ENCODE results near the gene THAP3. TPM values are rescaled to one million over a fixed set of nuclear protein-coding genes. Genes with fewer than 3 reads are reported as not detected.

THAP3 gene
- total and polyA plus RNA-seq, 4 experiments from 2014 or later: 13.5 to 34.5 (median 24.1) TPM

GRCh38 chr1:6601049-6601922, 23.4 kb upstream of the THAP3 start:
- no peaks in the 10 kb centered on the region for H3K27me3 Mint-ChIP-seq
- intact Hi-C loops (cut with micrococcal nuclease): loop anchor here (1.0 kb wide), 1 partner anchor 21 kb away; no protein-coding TSS in a partner anchor
- H3K4me1 ChIP-seq (ENCODE audit: insufficient read depth, low read length): peaks cover 54% of the 10 kb centered on the region
- peaks cover 24% of the 10 kb centered on the region for H3K36me3 ChIP-seq (ENCODE audit: insufficient read depth, low read length)
- peak; percentile 69 to 95 (median 72) for DNase-seq
- H3K4me3 Mint-ChIP-seq: peak overlapping the region; percentile 93 to 99 (median 98)
- peaks cover 0 to 2% (median 0%) of the 10 kb centered on the region in 8 donors for H3K9me3 Mint-ChIP-seq
- peaks cover 10 to 58% (median 41%) of the 10 kb centered on the region in 4 donors for H3K4me1 Mint-ChIP-seq
- H3K27ac Mint-ChIP-seq: peak overlapping the region; percentile 88 to 98 (median 96)
- peak overlapping the region; percentile 87 to 92 for H3K4me3 ChIP-seq (ENCODE audit: low read length in 2 of 2)
- POLR2A ChIA-PET (ENCODE audit: partially characterized antibody): interaction anchor here (0.6 to 8.5 kb wide), 21 partner anchors 9 to 608 kb away, joined by 3 to 273 read pairs (median 5); partner anchors contain the start of genes CAMTA1, DNAJC11, NOL9 and PHF13
- peak overlapping the region; percentile 88 for H3K27ac ChIP-seq (ENCODE audit: low read depth, low read length)
- H3K27me3 ChIP-seq (ENCODE audit: insufficient read depth, low read length): no peaks in the 10 kb centered on the region
- CTCF ChIA-PET (ENCODE audit: partially characterized antibody): interaction anchor here (1.1 to 3.8 kb wide), 15 partner anchors 11 to 114 kb away, joined by 3 to 24 read pairs (median 6); partner anchors contain the start of genes NOL9, TAS1R1, THAP3 and ZBTB48
- no peaks in the 10 kb centered on the region for H3K9me3 ChIP-seq (ENCODE audit: control insufficient read depth in 1 of 2, low read length in 2 of 2)
- peaks cover 14 to 38% of the 10 kb centered on the region in 2 donors for H3K36me3 Mint-ChIP-seq

GRCh38 chr1:6601923-6602668, 22.6 kb upstream of the THAP3 start:
- peak overlapping the region; percentile 87 to 92 for H3K4me3 ChIP-seq (ENCODE audit: low read length in 2 of 2)
- CTCF ChIA-PET (ENCODE audit: partially characterized antibody): interaction anchor here (1.2 to 3.8 kb wide), 8 partner anchors 10 to 112 kb away, joined by 3 to 24 read pairs (median 8); partner anchors contain the start of genes NOL9, TAS1R1, THAP3 and ZBTB48
- Mint-ChIP-seq H3K27ac (peak overlapping the region; percentile 52 to 98 (median 95)), H3K4me3 (peak overlapping the region; percentile 93 to 99 (median 98)), H3K27me3 (no peaks in the 10 kb centered on the region), H3K9me3 (peaks cover 0 to 2% (median 0%) of the 10 kb centered on the region in 8 donors), H3K36me3 (peaks cover 9 to 32% of the 10 kb centered on the region in 2 donors), H3K4me1 (peaks cover 7 to 50% (median 35%) of the 10 kb centered on the region in 4 donors)
- H3K27ac ChIP-seq (ENCODE audit: low read depth, low read length): peak overlapping the region; percentile 88
- POLR2A ChIA-PET (ENCODE audit: partially characterized antibody): interaction anchor here (0.6 to 8.5 kb wide), 26 partner anchors 9 to 608 kb away, joined by 3 to 273 read pairs (median 4); partner anchors contain the start of genes CAMTA1, DNAJC11, NOL9 and PHF13
- peaks cover 16% of the 10 kb centered on the region for H3K36me3 ChIP-seq (ENCODE audit: insufficient read depth, low read length)
- intact Hi-C loops (cut with micrococcal nuclease): loop anchor here (1.0 to 2.0 kb wide), 4 partner anchors 22 to 141 kb away; partner anchors contain the start of gene NOL9
- H3K27me3 ChIP-seq (ENCODE audit: insufficient read depth, low read length): no peaks in the 10 kb centered on the region
- H3K4me1 ChIP-seq (ENCODE audit: insufficient read depth, low read length): peaks cover 46% of the 10 kb centered on the region
- H3K9me3 ChIP-seq (ENCODE audit: control insufficient read depth in 1 of 2, low read length in 2 of 2): no peaks in the 10 kb centered on the region
- peak in 3 of 5 donors; percentile 34 to 49 (median 34) for DNase-seq

- peak within 1 kb of the TSS; percentile 93 to 99 (median 98) for H3K4me3 Mint-ChIP-seq
- peaks cover 0 to 2% (median 0%) of the 10 kb centered on the region in 8 donors for H3K9me3 Mint-ChIP-seq
- H3K27ac Mint-ChIP-seq: peak within 1 kb of the TSS; percentile 95 to 99 (median 97)
- no peaks in the 10 kb centered on the region for H3K27me3 Mint-ChIP-seq
- DNase-seq: peak; percentile 75 to 85 (median 82)
- H3K27ac ChIP-seq (ENCODE audit: low read depth, low read length): peak within 1 kb of the TSS; percentile 88
- peaks cover 10% of the 10 kb centered on the region for H3K36me3 ChIP-seq (ENCODE audit: insufficient read depth, low read length)
- peaks cover 5 to 28% of the 10 kb centered on the region in 2 donors for H3K36me3 Mint-ChIP-seq
- H3K4me3 ChIP-seq (ENCODE audit: low read length in 2 of 2): peak within 1 kb of the TSS; percentile 87 to 92
- intact Hi-C loops (cut with micrococcal nuclease): loop anchor here (1.0 to 2.0 kb wide), 4 partner anchors 11 to 142 kb away; partner anchors contain the start of genes NOL9 and PHF13
- peaks cover 6 to 43% (median 30%) of the 10 kb centered on the region in 4 donors for H3K4me1 Mint-ChIP-seq
- no peaks in the 10 kb centered on the region for H3K9me3 ChIP-seq (ENCODE audit: control insufficient read depth in 1 of 2, low read length in 2 of 2)
- ChIA-PET POLR2A (ENCODE audit: partially characterized antibody) (interaction anchor here (0.6 to 8.5 kb wide), 26 partner anchors 10 to 610 kb away, joined by 3 to 273 read pairs (median 5); partner anchors contain the start of genes CAMTA1, DNAJC11, NOL9 and PHF13), CTCF (ENCODE audit: partially characterized antibody) (interaction anchor here (1.0 to 3.8 kb wide), 10 partner anchors 9 to 113 kb away, joined by 3 to 24 read pairs (median 6); partner anchors contain the start of genes NOL9, TAS1R1, THAP3 and ZBTB48)
- no peaks in the 10 kb centered on the region for H3K27me3 ChIP-seq (ENCODE audit: insufficient read depth, low read length)
- peaks cover 40% of the 10 kb centered on the region for H3K4me1 ChIP-seq (ENCODE audit: insufficient read depth, low read length)
These were observed 21.9 kb upstream of the THAP3 start, which contains the start of gene KLHL21 for GRCh38 chr1:6602669-6603237. KLHL21 (minus strand) TSS chr1:6602869; CDS start chr1:6602817, 52 bp downstream.

DNA sequence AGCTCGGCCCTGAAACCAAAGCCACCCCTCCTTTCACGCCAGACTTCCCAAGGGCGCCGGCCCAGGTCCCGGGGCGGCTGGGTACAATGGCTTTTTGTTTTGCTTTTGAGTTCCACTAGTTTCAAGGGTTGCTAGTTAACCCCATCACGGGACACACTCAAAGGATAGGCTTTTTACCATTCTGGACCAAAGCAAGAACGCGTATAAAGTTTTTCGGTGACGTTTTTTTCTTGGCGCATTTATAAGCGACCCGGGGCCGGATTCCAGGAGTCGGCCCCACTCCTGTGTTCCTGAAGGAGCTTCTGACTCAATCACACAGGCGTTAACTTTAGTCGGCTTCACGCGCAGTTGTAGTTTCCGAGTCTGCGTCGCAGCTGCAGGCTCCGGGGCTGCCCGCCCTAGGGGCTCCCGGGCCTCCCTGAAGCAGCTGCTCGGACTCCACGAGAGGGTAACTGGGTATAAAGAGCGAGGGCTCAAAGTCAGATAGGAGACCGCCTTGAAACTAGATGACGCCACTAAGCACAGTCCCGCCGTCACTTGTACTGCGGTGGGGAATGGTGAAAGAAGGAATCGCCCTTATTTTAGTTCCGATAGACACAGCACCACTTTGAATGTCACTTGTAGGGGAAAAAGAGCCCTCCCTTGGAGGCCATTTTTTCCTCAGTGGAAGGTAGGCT, 21.3 kb upstream of the THAP3 start:
- peak overlapping the region; percentile 95 to 99 (median 97) for H3K27ac Mint-ChIP-seq
- Histone ChIP-seq H3K4me3 (ENCODE audit: low read length in 2 of 2) (peak overlapping the region; percentile 85 to 92), H3K27ac (ENCODE audit: low read depth, low read length) (peak overlapping the region; percentile 88), H3K4me1 (ENCODE audit: insufficient read depth, low read length) (peaks cover 34% of the 10 kb centered on the region), H3K27me3 (ENCODE audit: insufficient read depth, low read length) (no peaks in the 10 kb centered on the region), H3K36me3 (ENCODE audit: insufficient read depth, low read length) (peaks cover 3% of the 10 kb centered on the region), H3K9me3 (ENCODE audit: control insufficient read depth in 1 of 2, low read length in 2 of 2) (no peaks in the 10 kb centered on the region)
- peak overlapping the region; percentile 84 to 95 (median 90) for H3K4me3 Mint-ChIP-seq
- H3K27me3 Mint-ChIP-seq: no peaks in the 10 kb centered on the region
- intact Hi-C loops (cut with micrococcal nuclease): loop anchor here (1.0 to 2.0 kb wide), 2 partner anchors 10 to 143 kb away; partner anchors contain the start of gene PHF13
- CTCF ChIA-PET (ENCODE audit: partially characterized antibody): interaction anchor here (1.0 to 2.5 kb wide), 5 partner anchors 9 to 48 kb away, joined by 3 to 13 read pairs (median 4); partner anchors contain the start of genes TAS1R1 and THAP3
- POLR2A ChIA-PET (ENCODE audit: partially characterized antibody): interaction anchor here (0.9 to 8.5 kb wide), 19 partner anchors 9 to 611 kb away, joined by 3 to 273 read pairs (median 12); partner anchors contain the start of genes CAMTA1, NOL9, PHF13 and PLEKHG5
- peaks cover 6 to 40% (median 28%) of the 10 kb centered on the region in 4 donors for H3K4me1 Mint-ChIP-seq
- H3K36me3 Mint-ChIP-seq: peaks cover 5 to 25% of the 10 kb centered on the region in 2 donors
- DNase-seq: peak; percentile 67 to 85 (median 72)
- peaks cover 0 to 2% (median 0%) of the 10 kb centered on the region in 8 donors for H3K9me3 Mint-ChIP-seq

DNA sequence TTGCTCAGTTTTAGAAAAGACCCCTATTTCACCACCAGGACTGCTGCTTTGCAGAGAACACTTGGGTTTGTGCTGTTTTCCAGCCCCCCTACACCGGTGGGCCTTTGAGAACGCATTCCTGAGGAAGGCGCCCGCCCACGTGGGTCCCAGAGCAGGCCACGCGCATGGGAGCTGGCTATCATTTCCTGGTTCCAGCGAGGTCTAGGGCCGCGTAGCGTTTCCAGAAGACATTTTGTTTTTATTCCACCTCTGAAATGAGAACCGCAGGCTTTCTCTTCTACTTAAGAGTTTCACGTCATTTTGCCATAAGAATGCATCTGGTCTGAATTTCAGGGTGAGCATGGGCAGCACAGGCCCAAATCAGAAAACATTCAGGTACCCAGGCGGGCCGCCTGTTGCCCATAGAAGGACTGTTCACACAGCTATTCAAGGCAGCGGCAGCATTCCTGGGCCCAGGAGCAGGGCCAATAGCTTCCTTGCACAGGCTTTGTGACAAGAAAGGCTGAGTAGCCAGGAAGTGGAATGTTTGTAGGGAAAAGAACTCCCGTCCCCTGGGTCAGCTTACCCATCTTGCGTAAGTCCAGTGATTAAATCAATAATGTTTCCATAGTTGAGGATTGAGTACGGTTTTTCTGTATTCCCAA, 20.6 kb upstream of the THAP3 start:
- H3K27ac ChIP-seq (ENCODE audit: low read depth, low read length): peak overlapping the region; percentile 88
- Mint-ChIP-seq H3K27ac (peak overlapping the region; percentile 95 to 99 (median 97)), H3K4me1 (peaks cover 6 to 38% (median 25%) of the 10 kb centered on the region in 4 donors), H3K4me3 (peak overlapping the region; percentile 84 to 95 (median 90)), H3K9me3 (peaks cover 0 to 2% (median 0%) of the 10 kb centered on the region in 8 donors), H3K36me3 (peaks cover 5 to 23% of the 10 kb centered on the region in 2 donors), H3K27me3 (no peaks in the 10 kb centered on the region)
- H3K4me3 ChIP-seq (ENCODE audit: low read length in 2 of 2): peak overlapping the region; percentile 85 to 92
- no peak for DNase-seq
- CTCF ChIA-PET (ENCODE audit: partially characterized antibody): interaction anchor here (1.0 to 2.5 kb wide), 5 partner anchors 8 to 49 kb away, joined by 3 to 13 read pairs (median 4); partner anchors contain the start of genes TAS1R1 and THAP3
- POLR2A ChIA-PET (ENCODE audit: partially characterized antibody): interaction anchor here (0.7 to 8.5 kb wide), 15 partner anchors 8 to 611 kb away, joined by 3 to 273 read pairs (median 19); partner anchors contain the start of genes CAMTA1, DNAJC11, NOL9 and PHF13
- H3K27me3 ChIP-seq (ENCODE audit: insufficient read depth, low read length): no peaks in the 10 kb centered on the region
- peaks cover under 1% of the 10 kb centered on the region for H3K36me3 ChIP-seq (ENCODE audit: insufficient read depth, low read length)
- H3K4me1 ChIP-seq (ENCODE audit: insufficient read depth, low read length): peaks cover 28% of the 10 kb centered on the region
- intact Hi-C loops (cut with micrococcal nuclease): loop anchor here (1.0 to 2.0 kb wide), 2 partner anchors 9 to 143 kb away; partner anchors contain the start of gene PHF13
- H3K9me3 ChIP-seq (ENCODE audit: control insufficient read depth in 1 of 2, low read length in 2 of 2): no peaks in the 10 kb centered on the region
